Measurements from ENCODE around the gene HPGDS. TPM values are rescaled to one million over a fixed set of nuclear protein-coding genes. Genes with fewer than 3 reads are reported as not detected.

Gene HPGDS
- total and polyA plus RNA-seq, 2 of the 13 experiments (the other 11 are each of a cell fraction or from before 2014, with no cell fraction given), result not detected

DNA sequence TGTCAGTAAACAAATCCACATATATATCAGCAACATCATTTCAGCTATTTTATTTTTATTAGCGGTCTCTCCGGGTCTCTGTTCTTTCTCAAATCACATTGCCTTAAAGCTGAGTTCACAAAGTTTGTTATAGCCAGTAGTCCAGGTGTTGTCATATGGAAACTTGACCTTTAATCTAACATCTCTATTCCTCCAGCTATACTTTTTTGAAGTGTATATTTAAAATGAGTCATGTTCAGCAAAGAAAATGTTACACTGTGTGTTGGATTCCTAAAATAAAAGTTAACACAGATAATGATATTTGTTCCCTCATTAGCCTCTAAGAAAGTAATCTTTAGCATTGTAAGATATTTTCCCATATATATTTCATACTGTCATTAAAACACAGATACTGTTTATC lies 71.4 kb downstream of the HPGDS start:
- Histone ChIP-seq H3K4me3 (replicated peaks in 1 of 3; ENCODE audit: insufficient read depth in 1 of 3, low read depth in 2 of 3, low read length in 3 of 3) (no peak overlapping the region), H3K9me3 (ENCODE audit: low read length) (no peaks in the 10 kb centered on the region), H3K4me2 (ENCODE audit: low read depth, low read length) (no peak overlapping the region), H3K27me3 (ENCODE audit: control insufficient read depth in 1 of 2, insufficient read depth in 2 of 2, low read length in 2 of 2) (no peaks in the 10 kb centered on the region), H3K27ac (ENCODE audit: extremely low read length, insufficient read depth, low read length) (no peak overlapping the region), H3K36me3 (replicated peaks in 1 of 2; ENCODE audit: control insufficient read depth in 1 of 2, insufficient read depth in 2 of 2, low read length in 2 of 2) (peaks cover 5 to 26% of the 10 kb centered on the region in 2 experiments), H3K9ac (ENCODE audit: insufficient read depth, low read depth, low read length) (no peak overlapping the region), H3K79me2 (ENCODE audit: insufficient read depth, low read length) (no peaks in the 10 kb centered on the region), H2AFZ (ENCODE audit: low read length) (no peak overlapping the region), H4K20me1 (ENCODE audit: insufficient read depth, low read length) (no peaks in the 10 kb centered on the region), H3K4me1 (ENCODE audit: insufficient read depth, low read length) (no peaks in the 10 kb centered on the region)
- BruUV-seq (replicated peaks), result no TSS peak
- TF ChIP-seq POLR2A (IDR thresholded peaks at IDR 0.05; ENCODE audit: insufficient read depth in 1 of 2, low read depth in 2 of 2, low read length in 2 of 2), result no peak
- TF ChIP-seq SP1 (IDR thresholded peaks at IDR 0.05), result no peak
- no peak for TF ChIP-seq SP1 (CRISPR knock-in tag; IDR thresholded peaks at IDR 0.05)
- TF ChIP-seq CBX5 (CRISPR knock-in tag; IDR thresholded peaks at IDR 0.05; ENCODE audit: borderline replicate concordance), result no peak
- no peak for TF ChIP-seq KAT2B (IDR thresholded peaks at IDR 0.05; ENCODE audit: borderline replicate concordance, low read depth, low read length)
- no peak for TF ChIP-seq ATF1 (CRISPR knock-in tag; IDR thresholded peaks at IDR 0.05)
- TF ChIP-seq TBX3 (IDR thresholded peaks at IDR 0.05; ENCODE audit: borderline replicate concordance), result no peak
- TF ChIP-seq ZNF24 (IDR thresholded peaks at IDR 0.05), result no peak
- TF ChIP-seq IKZF1 (IDR thresholded peaks at IDR 0.05), result no peak
- no peak for DNase-seq (ENCODE audit: low spot score)
- ChIA-PET POLR2A (no interaction called here), CTCF (ENCODE audit: low intra/inter-chr PET ratio, low total read pairs) (no interaction called here)
- FAIRE-seq, result no peak
- in situ Hi-C loops (cut with HindIII; ENCODE audit: extremely low pct_ligation_motif_present, low pct_unique_long_range_greater_than_20kb) (loop anchor here (25.0 kb wide), 1 partner anchor 484 kb away; no protein-coding TSS in a partner anchor), intact Hi-C loops (cut with micrococcal nuclease; ENCODE audit: unreplicated experiment) (no loop called here)
- 78% methylated on average over 2 of the region's 2 CpGs for WGBS (ENCODE audit: low lambda C conversion rate)
- no peak for ATAC-seq

DNA sequence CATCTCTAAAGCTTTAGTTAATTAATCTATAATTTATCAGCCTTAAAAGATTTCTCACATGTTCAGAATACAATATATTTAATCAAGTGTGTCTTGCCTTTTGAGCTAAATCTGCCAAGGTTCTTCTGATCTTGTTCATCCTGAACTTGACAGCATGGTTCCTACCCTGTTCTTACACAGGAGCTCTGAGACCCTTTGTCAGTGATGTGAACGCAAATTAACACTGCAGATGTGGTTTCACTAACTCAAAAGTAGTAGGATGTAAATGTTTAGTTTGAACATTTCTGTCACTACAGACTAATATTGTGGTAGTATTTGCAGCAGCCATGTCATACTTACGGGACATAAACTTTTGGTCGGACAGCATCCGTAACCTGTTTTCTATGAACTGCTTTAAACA lies 75.6 kb downstream of the HPGDS start:
- no peak overlapping the region for H3K4me2 ChIP-seq (ENCODE audit: low read depth, low read length)
- no peaks in the 10 kb centered on the region for H3K27me3 ChIP-seq (ENCODE audit: control insufficient read depth in 1 of 2, insufficient read depth in 2 of 2, low read length in 2 of 2)
- no peak overlapping the region for H3K4me3 ChIP-seq (replicated peaks in 1 of 3; ENCODE audit: insufficient read depth in 1 of 3, low read depth in 2 of 3, low read length in 3 of 3)
- H3K4me1 ChIP-seq (ENCODE audit: insufficient read depth, low read length), result no peaks in the 10 kb centered on the region
- no peak for DNase-seq (ENCODE audit: low spot score)
- no peaks in the 10 kb centered on the region for H4K20me1 ChIP-seq (ENCODE audit: insufficient read depth, low read length)
- FAIRE-seq, result no peak
- in situ Hi-C loops (cut with HindIII; ENCODE audit: extremely low pct_ligation_motif_present, low pct_unique_long_range_greater_than_20kb), result loop anchor here (25.0 kb wide), 1 partner anchor 480 kb away; no protein-coding TSS in a partner anchor
- ChIA-PET CTCF (ENCODE audit: low intra/inter-chr PET ratio, low total read pairs) (no interaction called here), POLR2A (no interaction called here)
- no peak overlapping the region for H3K9ac ChIP-seq (ENCODE audit: insufficient read depth, low read depth, low read length)
- no peak overlapping the region for H3K27ac ChIP-seq (ENCODE audit: extremely low read length, insufficient read depth, low read length)
- WGBS (ENCODE audit: low lambda C conversion rate), result 95% methylated on average over 4 of the region's 4 CpGs
- no peak overlapping the region for H2AFZ ChIP-seq (ENCODE audit: low read length)
- no peaks in the 10 kb centered on the region for H3K9me3 ChIP-seq (ENCODE audit: low read length)
- intact Hi-C loops (cut with micrococcal nuclease; ENCODE audit: unreplicated experiment), result no loop called here
- BruUV-seq (replicated peaks), result no TSS peak
- no peaks in the 10 kb centered on the region for H3K79me2 ChIP-seq (ENCODE audit: insufficient read depth, low read length)
- H3K36me3 ChIP-seq (replicated peaks in 1 of 2; ENCODE audit: control insufficient read depth in 1 of 2, insufficient read depth in 2 of 2, low read length in 2 of 2), result peaks cover 3 to 18% of the 10 kb centered on the region in 2 experiments
- ATAC-seq, result no peak
- no peak for TF ChIP-seq KDM5B (CRISPR knock-in tag; IDR thresholded peaks at IDR 0.05; ENCODE audit: borderline replicate concordance)
- no peak for TF ChIP-seq TBX2 (CRISPR knock-in tag; IDR thresholded peaks at IDR 0.05; ENCODE audit: borderline replicate concordance)
- no peak for TF ChIP-seq TARDBP (CRISPR knock-in tag; IDR thresholded peaks at IDR 0.05)
- TF ChIP-seq HNRNPL (IDR thresholded peaks at IDR 0.05; ENCODE audit: low read depth, low read length), result no peak
- no peak for TF ChIP-seq ZNF780A (CRISPR knock-in tag; IDR thresholded peaks at IDR 0.05)
- no peak for TF ChIP-seq NR1H2 (CRISPR knock-in tag; IDR thresholded peaks at IDR 0.05; ENCODE audit: borderline replicate concordance, low read depth)
- TF ChIP-seq ZNF768 (CRISPR knock-in tag; IDR thresholded peaks at IDR 0.05), result no peak
- TF ChIP-seq, protein P1, sequence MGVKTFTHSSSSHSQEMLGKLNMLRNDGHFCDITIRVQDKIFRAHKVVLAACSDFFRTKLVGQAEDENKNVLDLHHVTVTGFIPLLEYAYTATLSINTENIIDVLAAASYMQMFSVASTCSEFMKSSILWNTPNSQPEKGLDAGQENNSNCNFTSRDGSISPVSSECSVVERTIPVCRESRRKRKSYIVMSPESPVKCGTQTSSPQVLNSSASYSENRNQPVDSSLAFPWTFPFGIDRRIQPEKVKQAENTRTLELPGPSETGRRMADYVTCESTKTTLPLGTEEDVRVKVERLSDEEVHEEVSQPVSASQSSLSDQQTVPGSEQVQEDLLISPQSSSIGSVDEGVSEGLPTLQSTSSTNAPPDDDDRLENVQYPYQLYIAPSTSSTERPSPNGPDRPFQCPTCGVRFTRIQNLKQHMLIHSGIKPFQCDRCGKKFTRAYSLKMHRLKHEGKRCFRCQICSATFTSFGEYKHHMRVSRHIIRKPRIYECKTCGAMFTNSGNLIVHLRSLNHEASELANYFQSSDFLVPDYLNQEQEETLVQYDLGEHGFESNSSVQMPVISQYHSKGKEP (CRISPR knock-in tag; IDR thresholded peaks at IDR 0.05), result no peak
- TF ChIP-seq CREB1 (IDR thresholded peaks at IDR 0.05), result no peak
- no peak for TF ChIP-seq CREB1 (CRISPR knock-in tag; IDR thresholded peaks at IDR 0.05)
- TF ChIP-seq BCL6 (CRISPR knock-in tag; IDR thresholded peaks at IDR 0.05), result no peak
- no peak for TF ChIP-seq SP5 (CRISPR knock-in tag; IDR thresholded peaks at IDR 0.05; ENCODE audit: borderline replicate concordance, low read depth)

Data from HepG2 (cell line).